ENCODE results near the gene SLC6A5. TPM values are rescaled to one million over a fixed set of nuclear protein-coding genes. Genes with fewer than 3 reads are reported as not detected.
"Not testable (repeated sequence)": the region's sequence is repeated elsewhere in the genome, so short reads cannot be mapped to it uniquely, and the experiment has no call there.

Gene SLC6A5
- total RNA-seq (2021; fragmentation: NEBNext Ultra II Directional; extraction: Animal tissue kit (Norgen Biotek cat#: 25700)), result not detected
- long read RNA-seq, result 0 reads

GRCh38 chr11:20599221-20600019 lies at the start of gene SLC6A5:
Gene SLC6A5, plus strand, starts transcription at chr11:20599608. Its CDS starts 65 bp downstream, at chr11:20599673.
- DNase-seq, result no peak
- Mint-ChIP-seq H3K9me3 (no peaks in the 10 kb centered on the region; the same call in 1 of the 2 replicates), H3K27ac (no peak within 1 kb of the TSS), H3K4me3 (no peak within 1 kb of the TSS), H3K4me1 (ENCODE audit: low read depth) (no peaks in the 10 kb centered on the region), H3K27me3 (ENCODE audit: insufficient read depth) (peaks cover 62% of the 10 kb centered on the region), H3K36me3 (ENCODE audit: low read depth) (no peaks in the 10 kb centered on the region)
- no peak for TF ChIP-seq CTCF (IDR thresholded peaks at IDR 0.05)

DNA sequence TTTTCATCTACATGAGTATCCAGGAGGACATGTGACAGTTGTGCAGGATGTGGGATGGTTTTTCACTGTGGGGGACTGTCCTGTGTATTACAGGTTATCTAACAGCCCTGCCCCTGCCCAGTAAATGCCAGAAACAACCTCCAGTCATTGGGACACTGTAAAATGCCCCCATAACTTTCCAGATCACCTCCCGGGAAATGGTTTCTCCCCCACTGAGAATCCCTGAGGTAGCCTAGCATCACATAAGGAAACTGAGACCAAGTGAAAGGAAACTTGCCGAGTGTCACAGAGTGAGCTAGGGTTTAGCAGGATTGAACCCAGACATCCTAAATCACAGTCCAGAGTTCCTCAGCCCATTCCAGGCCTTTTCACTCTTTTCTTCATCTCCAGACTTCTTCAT lies 48.3 kb upstream of the SLC6A5 start:
- Mint-ChIP-seq H3K27ac (no peak overlapping the region), H3K27me3 (ENCODE audit: insufficient read depth) (no peaks in the 10 kb centered on the region), H3K36me3 (ENCODE audit: low read depth) (no peaks in the 10 kb centered on the region), H3K9me3 (peaks cover 7% of the 10 kb centered on the region), H3K4me3 (no peak overlapping the region), H3K4me1 (ENCODE audit: low read depth) (no peaks in the 10 kb centered on the region)
- TF ChIP-seq CTCF (IDR thresholded peaks at IDR 0.05), result no peak
- DNase-seq, result no peak

DNA sequence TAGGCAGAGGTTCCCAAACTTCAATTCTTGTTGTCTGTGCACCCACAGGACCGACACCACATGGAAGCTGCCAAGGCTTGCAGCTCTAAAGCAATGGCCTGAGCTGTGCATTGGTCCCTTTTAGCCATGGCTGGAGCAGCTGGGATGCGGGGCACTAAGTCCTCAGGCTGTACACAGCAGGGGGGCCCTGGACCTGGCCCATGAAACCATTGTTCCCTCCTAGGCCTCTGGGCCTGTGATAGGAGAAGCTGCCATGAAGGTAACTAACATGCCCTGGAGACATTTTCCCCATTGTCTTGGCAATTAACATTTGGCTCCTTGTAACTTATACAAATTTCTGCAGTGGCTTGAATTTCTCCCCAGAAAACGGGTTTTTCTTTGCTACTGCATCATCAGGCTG lies 43.6 kb upstream of the SLC6A5 start:
- DNase-seq, result no peak
- Mint-ChIP-seq H3K4me3 (no peak overlapping the region), H3K27me3 (ENCODE audit: insufficient read depth) (peaks cover under 1% of the 10 kb centered on the region; the same call in 1 of the 2 replicates), H3K4me1 (ENCODE audit: low read depth) (no peaks in the 10 kb centered on the region), H3K36me3 (ENCODE audit: low read depth) (no peaks in the 10 kb centered on the region), H3K27ac (no peak overlapping the region), H3K9me3 (peaks cover 18% of the 10 kb centered on the region)
- TF ChIP-seq CTCF (IDR thresholded peaks at IDR 0.05), result no peak

DNA sequence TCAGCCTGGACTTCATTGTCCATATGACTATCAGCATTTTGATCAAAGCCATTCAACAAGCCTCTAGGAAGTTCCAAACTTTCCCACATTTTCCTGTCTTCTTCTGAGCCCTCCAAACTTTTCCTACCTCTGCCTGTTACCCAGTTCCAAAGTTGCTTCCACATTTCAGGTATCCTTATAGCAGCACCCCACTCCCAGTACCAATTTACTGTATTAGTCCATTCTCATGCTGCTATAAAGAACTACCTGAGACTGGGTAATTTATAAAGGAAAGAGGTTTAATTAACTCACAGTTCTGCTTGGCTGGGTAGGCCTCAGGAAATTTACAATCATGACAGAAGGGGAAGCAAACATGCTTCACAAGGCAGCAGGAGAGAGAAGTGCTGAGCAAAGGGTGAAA lies 43.0 kb upstream of the SLC6A5 start:
- not testable (repeated sequence) for H3K36me3 Mint-ChIP-seq (ENCODE audit: low read depth); H3K27me3 Mint-ChIP-seq (ENCODE audit: insufficient read depth); H3K4me3 Mint-ChIP-seq; DNase-seq; H3K27ac Mint-ChIP-seq; H3K4me1 Mint-ChIP-seq (ENCODE audit: low read depth)
- H3K9me3 Mint-ChIP-seq, result peaks cover 18% of the 10 kb centered on the region

GRCh38 chr11:20558741-20559140 lies 40.7 kb upstream of the SLC6A5 start:
- Mint-ChIP-seq H3K4me3 (no peak overlapping the region), H3K9me3 (peaks cover 18% of the 10 kb centered on the region), H3K36me3 (ENCODE audit: low read depth) (no peaks in the 10 kb centered on the region), H3K27me3 (ENCODE audit: insufficient read depth) (peaks cover 4% of the 10 kb centered on the region; the same call in 1 of the 2 replicates), H3K27ac (no peak overlapping the region), H3K4me1 (ENCODE audit: low read depth) (no peaks in the 10 kb centered on the region)
- TF ChIP-seq CTCF (IDR thresholded peaks at IDR 0.05), result no peak
- no peak for DNase-seq

GRCh38 chr11:20559523-20560300 lies 39.7 kb upstream of the SLC6A5 start:
- TF ChIP-seq CTCF (IDR thresholded peaks at IDR 0.05), result no peak
- no peak overlapping the region for H3K27ac Mint-ChIP-seq
- H3K9me3 Mint-ChIP-seq, result peaks cover 13% of the 10 kb centered on the region
- no peak overlapping the region for H3K4me3 Mint-ChIP-seq
- peaks cover 4% of the 10 kb centered on the region; the same call in 1 of the 2 replicates for H3K27me3 Mint-ChIP-seq (ENCODE audit: insufficient read depth)
- H3K36me3 Mint-ChIP-seq (ENCODE audit: low read depth), result no peaks in the 10 kb centered on the region
- no peaks in the 10 kb centered on the region for H3K4me1 Mint-ChIP-seq (ENCODE audit: low read depth)
- DNase-seq, result no peak
